Mesenchymal stem cell (in vitro differentiated cells and primary cell): ENCODE measurements around the gene KPNB1.

Source experiments
- DNase-seq: peaks from one replicate; pipeline ENCODE4 v3.0.0-alpha.2; 2013
- H2AFZ ChIP-seq: one replicate; pipeline ENCODE4 v1.6.1; 2013; ENCODE audit warnings: low read depth, mild to moderate bottlenecking, control low read depth, inconsistent platforms, low read length, moderate library complexity
- H2AK5ac ChIP-seq: 2 replicates; pipeline ENCODE4 v1.6.1; 2013; ENCODE audit warnings: low read length, moderate library complexity, mild to moderate bottlenecking, inconsistent platforms; ENCODE audit not compliant: severe bottlenecking
- H2BK120ac ChIP-seq: one replicate; pipeline ENCODE4 v1.6.1; 2013; ENCODE audit warnings: low read depth, mild to moderate bottlenecking, inconsistent platforms, low read length, moderate library complexity
- H2BK12ac ChIP-seq, 2 experiments: one replicate each; pipeline ENCODE4 v1.6.1; 2013; ENCODE audit warnings: inconsistent platforms in 2 of 2, low read length in 2 of 2, mild to moderate bottlenecking in 2 of 2, moderate library complexity in 2 of 2, control low read depth in 1 of 2
- H2BK15ac ChIP-seq: one replicate; pipeline ENCODE4 v1.6.1; 2013; ENCODE audit warnings: mild to moderate bottlenecking, low read depth, inconsistent platforms; ENCODE audit not compliant: poor library complexity, severe bottlenecking
- H2BK5ac ChIP-seq: 2 replicates; pipeline ENCODE4 v1.6.1; 2013; ENCODE audit warnings: low read depth, mild to moderate bottlenecking, low read length, control low read depth, inconsistent platforms; ENCODE audit not compliant: poor library complexity, severe bottlenecking
- H3K14ac ChIP-seq, 2 experiments: one replicate each; pipeline ENCODE4 v1.6.1; 2013; ENCODE audit warnings: inconsistent platforms in 2 of 2, low read length in 2 of 2, control low read depth in 1 of 2, mild to moderate bottlenecking in 1 of 2, moderate library complexity in 1 of 2
- H3K18ac ChIP-seq, 2 experiments: one replicate each; pipeline ENCODE4 v1.6.1; 2013; ENCODE audit warnings: inconsistent platforms in 2 of 2, low read length in 2 of 2, control low read depth in 1 of 2, low read depth in 1 of 2, mild to moderate bottlenecking in 1 of 2
- H3K23ac ChIP-seq, 2 experiments: one replicate each; pipeline ENCODE4 v1.6.1; 2013; ENCODE audit warnings: inconsistent platforms in 2 of 2, low read length in 2 of 2, mild to moderate bottlenecking in 2 of 2, moderate library complexity in 2 of 2, control low read depth in 1 of 2
- H3K27ac ChIP-seq: 2 replicates; pipeline ENCODE4 v1.5.1; 2013; ENCODE audit warnings: mild to moderate bottlenecking, moderate library complexity, low read length, control low read depth, inconsistent platforms; ENCODE audit not compliant: poor library complexity, severe bottlenecking
- H3K27me3 ChIP-seq, 2 experiments: 2 replicates each; pipeline versions ENCODE4 v1.6.1 to v1.7.0; 2013; ENCODE audit warnings: low read length in 2 of 2, mild to moderate bottlenecking in 2 of 2, moderate library complexity in 2 of 2, control low read depth in 1 of 2, inconsistent platforms in 1 of 2; ENCODE audit not compliant: control insufficient read depth in 1 of 2, insufficient read depth in 1 of 2
- H3K36me3 ChIP-seq, 2 experiments: 2 replicates each; pipeline versions ENCODE4 v1.6.1 to v1.7.0; 2013; ENCODE audit warnings: low read length in 2 of 2, control low read depth in 1 of 2, inconsistent platforms in 1 of 2, low read depth in 1 of 2, mild to moderate bottlenecking in 1 of 2; ENCODE audit not compliant: insufficient read depth in 2 of 2, control insufficient read depth in 1 of 2
- H3K4ac ChIP-seq, 2 experiments: one replicate each; pipeline ENCODE4 v1.6.1; 2013; ENCODE audit warnings: inconsistent platforms in 2 of 2, low read length in 2 of 2, mild to moderate bottlenecking in 2 of 2, moderate library complexity in 2 of 2, control low read depth in 1 of 2, low read depth in 1 of 2
- H3K4me1 ChIP-seq: 2 replicates; pipeline ENCODE4 v1.6.1; 2013; ENCODE audit warnings: low read depth, low read length, control low read depth; ENCODE audit not compliant: control insufficient read depth, insufficient read depth
- H3K4me2 ChIP-seq: 2 replicates; pipeline ENCODE4 v1.6.1; 2013; ENCODE audit warnings: low read length, mild to moderate bottlenecking, inconsistent platforms; ENCODE audit not compliant: poor library complexity, severe bottlenecking
- H3K4me3 ChIP-seq, 2 experiments: 2 replicates each; pipeline versions ENCODE4 v1.5.1 to v1.7.0; 2013; ENCODE audit warnings: low read length in 2 of 2, mild to moderate bottlenecking in 2 of 2, control low read depth in 1 of 2, low read depth in 1 of 2; ENCODE audit not compliant: insufficient read depth in 1 of 2
- H3K79me1 ChIP-seq: replicated peaks from 2 replicates; pipeline ENCODE4 v1.6.1; 2013; ENCODE audit warnings: mild to moderate bottlenecking, control low read depth, low read length, inconsistent platforms; ENCODE audit not compliant: poor library complexity, severe bottlenecking
- H3K9ac ChIP-seq: 2 replicates; pipeline ENCODE4 v1.7.0; 2013; ENCODE audit warnings: mild to moderate bottlenecking, low read length, moderate library complexity
- H3K9me3 ChIP-seq: 2 replicates; pipeline ENCODE4 v1.7.0; 2013; ENCODE audit warnings: mild to moderate bottlenecking, low read length; ENCODE audit not compliant: control insufficient read depth
- H4K8ac ChIP-seq: one replicate; pipeline ENCODE4 v1.6.1; 2013; ENCODE audit warnings: inconsistent platforms, mild to moderate bottlenecking, low read length, moderate library complexity
- H4K91ac ChIP-seq: one replicate; pipeline ENCODE4 v1.6.1; 2013; ENCODE audit warnings: mild to moderate bottlenecking, low read length, inconsistent platforms
- WGBS: methylation state at CpG from one replicate; pipeline ENCODE4 v1.1.7; 2013; ENCODE audit warnings: mixed read lengths; 5-methylcytosine and 5-hydroxymethylcytosine counted together

Gene KPNB1

GRCh38 chr17:47638903-47639302 lies 10.8 kb upstream of the KPNB1 start:
- no peak overlapping the region for H4K8ac ChIP-seq
- no peaks in the 10 kb centered on the region for H3K9me3 ChIP-seq
- no peak overlapping the region for H2BK12ac ChIP-seq
- no peaks in the 10 kb centered on the region for H3K4me1 ChIP-seq
- no peaks in the 10 kb centered on the region for H3K27me3 ChIP-seq
- no peak overlapping the region for H3K18ac ChIP-seq
- no peak overlapping the region for H3K27ac ChIP-seq
- H4K91ac ChIP-seq, result no peak overlapping the region
- no peak overlapping the region for H2BK15ac ChIP-seq
- WGBS, result 82% methylated on average over 4 of the region's 5 CpGs
- no peak overlapping the region for H2BK5ac ChIP-seq
- no peak overlapping the region for H3K4me2 ChIP-seq
- no peak for DNase-seq
- H3K9ac ChIP-seq, result no peak overlapping the region
- H3K4ac ChIP-seq, result no peak overlapping the region
- H3K14ac ChIP-seq, result no peak overlapping the region
- no peaks in the 10 kb centered on the region for H3K79me1 ChIP-seq
- no peak overlapping the region for H3K4me3 ChIP-seq
- peaks cover 2 to 9% of the 10 kb centered on the region in 2 experiments for H3K36me3 ChIP-seq
- no peak overlapping the region for H2AK5ac ChIP-seq
- no peak overlapping the region for H3K23ac ChIP-seq
- no peak overlapping the region for H2BK120ac ChIP-seq
- no peak overlapping the region for H2AFZ ChIP-seq

DNA sequence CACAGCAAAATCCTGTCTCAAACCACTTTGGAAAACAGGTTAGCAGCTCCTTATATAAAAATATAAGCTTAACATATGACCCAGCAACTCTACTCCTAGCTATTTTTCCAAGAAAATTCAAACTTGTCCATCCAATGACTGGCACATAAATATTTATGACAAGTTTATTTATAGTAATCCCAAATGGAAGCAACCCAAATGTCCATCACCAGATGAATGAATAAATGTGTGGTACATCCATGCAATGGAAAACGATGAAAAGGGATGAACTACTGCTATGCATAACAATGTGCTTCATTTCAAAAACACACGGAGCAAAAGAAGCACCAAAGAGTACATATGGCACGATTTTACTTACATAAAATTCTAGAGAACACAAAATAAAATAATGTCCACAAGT lies 9.6 kb upstream of the KPNB1 start:
- no peak for DNase-seq
- Histone ChIP-seq H3K4me3 (no peak overlapping the region), H3K18ac (no peak overlapping the region), H2BK15ac (no peak overlapping the region), H3K79me1 (no peaks in the 10 kb centered on the region), H3K27me3 (no peaks in the 10 kb centered on the region), H3K4me2 (no peak overlapping the region), H4K8ac (no peak overlapping the region), H2AK5ac (no peak overlapping the region), H2AFZ (no peak overlapping the region), H3K36me3 (peaks cover 0 to 9% of the 10 kb centered on the region in 2 experiments), H2BK120ac (no peak overlapping the region), H3K4ac (no peak overlapping the region), H4K91ac (no peak overlapping the region), H3K14ac (no peak overlapping the region), H2BK5ac (no peak overlapping the region), H3K4me1 (no peaks in the 10 kb centered on the region), H2BK12ac (no peak overlapping the region), H3K9ac (no peak overlapping the region), H3K23ac (no peak overlapping the region), H3K9me3 (no peaks in the 10 kb centered on the region), H3K27ac (no peak overlapping the region)
- WGBS, result 80% methylated on average over 2 of the region's 3 CpGs

DNA sequence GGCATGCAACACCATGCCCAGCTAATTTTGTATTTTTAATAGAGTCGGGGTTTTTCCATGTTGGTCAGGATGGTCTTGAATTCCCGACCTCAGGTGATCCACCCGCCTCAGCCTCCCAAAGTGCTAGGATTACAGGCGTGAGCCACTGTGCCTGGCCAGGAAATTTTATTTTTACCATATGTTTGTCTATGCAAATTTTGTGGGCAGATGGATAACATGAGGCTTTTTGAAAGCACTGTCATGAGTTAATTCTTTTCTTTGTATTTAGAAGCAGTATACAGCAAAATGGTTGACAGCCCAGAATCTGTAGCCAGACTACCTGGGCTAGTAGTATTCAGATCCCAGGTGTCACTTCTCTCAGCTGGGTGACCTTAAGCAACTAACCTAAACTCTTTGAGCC lies 8.5 kb upstream of the KPNB1 start:
- no peak overlapping the region for H2BK12ac ChIP-seq
- no peak overlapping the region for H2AFZ ChIP-seq
- no peak overlapping the region for H3K27ac ChIP-seq
- H3K36me3 ChIP-seq, result peaks cover 0 to 4% of the 10 kb centered on the region in 2 experiments
- no peak overlapping the region for H2AK5ac ChIP-seq
- no peak overlapping the region for H3K4ac ChIP-seq
- H3K23ac ChIP-seq, result no peak overlapping the region
- H4K91ac ChIP-seq, result no peak overlapping the region
- H3K4me2 ChIP-seq, result no peak overlapping the region
- H3K79me1 ChIP-seq, result no peaks in the 10 kb centered on the region
- no peak overlapping the region for H2BK5ac ChIP-seq
- no peak for DNase-seq
- H3K4me3 ChIP-seq, result no peak overlapping the region
- no peak overlapping the region for H2BK120ac ChIP-seq
- H3K27me3 ChIP-seq, result no peaks in the 10 kb centered on the region
- no peaks in the 10 kb centered on the region for H3K9me3 ChIP-seq
- no peak overlapping the region for H3K18ac ChIP-seq
- WGBS, result 90% methylated on average over 4 of the region's 4 CpGs
- H3K14ac ChIP-seq, result no peak overlapping the region
- H4K8ac ChIP-seq, result no peak overlapping the region
- no peak overlapping the region for H3K9ac ChIP-seq
- H3K4me1 ChIP-seq, result no peaks in the 10 kb centered on the region
- no peak overlapping the region for H2BK15ac ChIP-seq

DNA sequence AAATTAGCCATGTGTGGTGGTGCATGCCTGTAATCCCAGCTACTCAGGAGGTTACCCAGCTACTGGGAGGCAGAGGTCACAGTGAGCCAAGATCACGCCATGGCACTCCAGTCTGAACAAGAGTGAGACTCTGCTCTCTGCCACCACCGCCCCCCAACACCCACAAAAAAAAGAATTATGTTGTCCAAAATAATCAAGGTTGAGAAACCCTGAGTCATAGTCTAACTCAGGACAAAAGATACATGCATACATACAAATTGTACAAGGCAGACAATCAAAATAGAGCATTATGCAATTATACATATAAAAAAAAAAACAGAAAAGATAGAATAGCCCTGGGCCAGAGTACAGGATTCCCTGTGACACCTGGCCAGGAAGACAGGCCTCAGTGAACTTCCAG lies 6.6 kb upstream of the KPNB1 start:
- H3K4me2 ChIP-seq, result no peak overlapping the region
- H2BK15ac ChIP-seq, result no peak overlapping the region
- no peak overlapping the region for H2AFZ ChIP-seq
- no peak overlapping the region for H3K23ac ChIP-seq
- no peaks in the 10 kb centered on the region for H3K9me3 ChIP-seq
- 100% methylated on average over 1 of the region's 2 CpGs for WGBS
- no peak overlapping the region for H3K18ac ChIP-seq
- no peak overlapping the region for H3K27ac ChIP-seq
- H2BK120ac ChIP-seq, result no peak overlapping the region
- H3K9ac ChIP-seq, result no peak overlapping the region
- no peak overlapping the region for H4K91ac ChIP-seq
- H2BK12ac ChIP-seq, result no peak overlapping the region
- no peak overlapping the region for H3K14ac ChIP-seq
- no peak overlapping the region for H4K8ac ChIP-seq
- DNase-seq, result no peak
- no peak overlapping the region for H3K4ac ChIP-seq
- H3K4me3 ChIP-seq, result no peak overlapping the region
- H3K4me1 ChIP-seq, result no peaks in the 10 kb centered on the region
- H2BK5ac ChIP-seq, result no peak overlapping the region
- no peaks in the 10 kb centered on the region for H3K27me3 ChIP-seq
- no peaks in the 10 kb centered on the region for H3K36me3 ChIP-seq
- no peak overlapping the region for H2AK5ac ChIP-seq
- peaks cover 4% of the 10 kb centered on the region for H3K79me1 ChIP-seq
